ENCODE results near the gene CFAP92. TPM values are rescaled to one million over a fixed set of nuclear protein-coding genes. Genes with fewer than 3 reads are reported as not detected.

Gene CFAP92
- total RNA-seq, 1 donor from 2014 or later, result 0.52 TPM

DNA sequence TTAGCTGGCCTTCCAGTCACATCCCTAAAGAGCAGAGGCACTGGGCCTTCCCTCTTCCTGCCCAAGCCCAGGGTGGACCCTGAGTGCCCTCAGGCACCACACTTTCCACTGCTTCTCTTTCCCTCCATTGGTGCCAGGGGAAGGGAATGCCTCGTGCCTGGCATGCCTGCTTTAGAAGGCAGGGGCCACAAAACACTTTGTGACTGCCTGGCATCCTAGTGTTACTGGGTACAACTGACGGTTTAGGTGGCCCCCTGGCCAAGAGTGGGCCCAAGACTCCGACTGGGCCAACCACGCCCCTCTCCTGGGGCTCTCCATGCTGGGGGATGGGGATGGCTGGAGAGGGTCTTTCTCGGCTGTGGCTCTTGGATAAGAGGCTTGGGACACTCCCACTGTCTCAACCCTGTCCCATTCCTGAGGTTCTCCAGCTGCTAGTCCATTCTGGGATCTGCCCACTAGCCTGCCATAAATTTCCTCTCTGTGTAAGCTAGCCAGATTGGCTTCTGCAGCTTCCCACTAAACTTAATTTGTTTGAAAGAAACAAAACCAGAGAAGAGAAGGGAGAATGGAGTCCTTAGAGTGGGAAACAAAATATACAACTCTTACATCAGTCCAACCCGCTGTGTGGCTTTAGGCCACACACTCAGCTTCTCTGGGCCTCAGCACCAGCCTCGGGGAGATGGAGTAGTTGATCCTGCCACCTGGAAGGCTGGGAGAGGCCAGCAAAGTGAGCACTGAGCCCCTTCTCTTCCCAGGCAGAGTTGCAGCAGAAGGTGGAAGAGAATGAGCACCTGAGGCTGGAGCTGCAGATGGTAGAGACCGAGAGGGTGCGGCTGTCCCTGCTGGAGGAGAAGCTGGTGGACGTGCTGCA is 42.6 kb upstream of the CFAP92 start:
- Histone ChIP-seq H3K36me3 (ENCODE audit: insufficient read depth, low read length) (no peaks in the 10 kb centered on the region), H3K27me3 (ENCODE audit: insufficient read depth, low read length) (no peaks in the 10 kb centered on the region), H3K79me2 (ENCODE audit: insufficient read depth, low read length) (no peaks in the 10 kb centered on the region), H3K9ac (ENCODE audit: low read length) (no peak overlapping the region), H3K4me1 (ENCODE audit: insufficient read depth, low read length) (no peaks in the 10 kb centered on the region), H3K9me3 (ENCODE audit: insufficient read depth, low read depth, low read length) (no peaks in the 10 kb centered on the region), H3K27ac (ENCODE audit: low read depth, low read length) (no peak overlapping the region), H2AFZ (ENCODE audit: low read depth, low read length) (no peak overlapping the region), H3K4me2 (ENCODE audit: low read length) (no peak overlapping the region), H3K4me3 (ENCODE audit: insufficient read depth, low read depth, low read length) (no peak overlapping the region), H4K20me1 (ENCODE audit: insufficient read depth, low read length) (no peaks in the 10 kb centered on the region)
- H3K27ac Mint-ChIP-seq (ENCODE audit: unreplicated experiment), result no peak overlapping the region
- H3K36me3 Mint-ChIP-seq (ENCODE audit: low read depth, unreplicated experiment), result no peaks in the 10 kb centered on the region
- H3K27me3 Mint-ChIP-seq (ENCODE audit: low read depth, unreplicated experiment), result peaks cover 37% of the 10 kb centered on the region
- H3K4me3 Mint-ChIP-seq (ENCODE audit: unreplicated experiment), result no peak overlapping the region
- DNase-seq (ENCODE audit: low read depth), result no peak
- H3K4me1 Mint-ChIP-seq (ENCODE audit: low read depth, unreplicated experiment), result no peaks in the 10 kb centered on the region
- H3K9me3 Mint-ChIP-seq (ENCODE audit: unreplicated experiment), result peaks cover 2% of the 10 kb centered on the region
- no peak for FAIRE-seq
- TF ChIP-seq, protein P1, sequence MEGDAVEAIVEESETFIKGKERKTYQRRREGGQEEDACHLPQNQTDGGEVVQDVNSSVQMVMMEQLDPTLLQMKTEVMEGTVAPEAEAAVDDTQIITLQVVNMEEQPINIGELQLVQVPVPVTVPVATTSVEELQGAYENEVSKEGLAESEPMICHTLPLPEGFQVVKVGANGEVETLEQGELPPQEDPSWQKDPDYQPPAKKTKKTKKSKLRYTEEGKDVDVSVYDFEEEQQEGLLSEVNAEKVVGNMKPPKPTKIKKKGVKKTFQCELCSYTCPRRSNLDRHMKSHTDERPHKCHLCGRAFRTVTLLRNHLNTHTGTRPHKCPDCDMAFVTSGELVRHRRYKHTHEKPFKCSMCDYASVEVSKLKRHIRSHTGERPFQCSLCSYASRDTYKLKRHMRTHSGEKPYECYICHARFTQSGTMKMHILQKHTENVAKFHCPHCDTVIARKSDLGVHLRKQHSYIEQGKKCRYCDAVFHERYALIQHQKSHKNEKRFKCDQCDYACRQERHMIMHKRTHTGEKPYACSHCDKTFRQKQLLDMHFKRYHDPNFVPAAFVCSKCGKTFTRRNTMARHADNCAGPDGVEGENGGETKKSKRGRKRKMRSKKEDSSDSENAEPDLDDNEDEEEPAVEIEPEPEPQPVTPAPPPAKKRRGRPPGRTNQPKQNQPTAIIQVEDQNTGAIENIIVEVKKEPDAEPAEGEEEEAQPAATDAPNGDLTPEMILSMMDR (IDR thresholded peaks at IDR 0.05; ENCODE audit: insufficient read depth, low read depth, low read length), result no peak
- TF ChIP-seq EZH2 (IDR thresholded peaks at IDR 0.05; ENCODE audit: insufficient read depth, low read length), result no peak

DNA sequence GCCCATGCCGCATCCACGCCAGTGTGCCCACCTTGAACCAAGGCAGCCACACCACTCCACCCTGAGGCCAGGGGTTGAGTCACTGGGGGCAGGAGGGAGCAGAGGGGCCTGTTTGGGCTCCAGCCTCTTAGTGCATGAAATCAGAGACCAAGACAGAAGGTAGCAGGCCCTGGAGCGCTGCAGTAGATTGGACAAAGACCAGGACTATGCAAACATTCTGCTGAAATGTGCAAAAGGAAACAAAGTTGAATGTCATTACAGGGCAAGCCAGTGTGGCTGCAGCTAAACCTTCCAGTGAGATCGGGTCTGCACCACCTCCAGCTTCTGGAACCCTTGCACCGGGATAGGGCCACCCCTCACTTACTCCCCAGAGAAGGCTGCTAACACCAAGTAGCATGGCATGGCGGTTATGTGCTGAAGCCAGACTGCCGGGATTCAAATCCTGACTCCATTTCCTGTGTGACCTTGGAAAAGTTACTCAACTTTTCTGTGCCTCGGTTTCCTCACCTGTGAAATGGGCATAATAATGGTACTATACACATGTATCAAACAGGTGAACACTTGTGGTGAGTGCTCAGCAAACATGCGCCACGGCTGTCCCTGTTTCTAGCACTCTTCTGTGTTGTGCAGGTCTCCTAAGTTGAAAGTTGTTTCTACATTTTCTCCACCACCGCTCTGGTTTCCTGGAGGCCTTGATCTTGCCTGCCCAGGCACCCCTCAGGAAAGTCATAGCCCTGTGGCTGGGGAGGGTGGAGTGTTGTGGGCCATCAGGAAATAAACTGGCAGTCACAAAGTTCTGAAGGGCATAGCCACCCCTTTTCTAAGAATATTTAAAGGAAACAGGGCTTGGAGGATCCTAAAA is 41.7 kb upstream of the CFAP92 start:
- H3K36me3 ChIP-seq (ENCODE audit: insufficient read depth, low read length), result no peaks in the 10 kb centered on the region
- Mint-ChIP-seq H3K27me3 (ENCODE audit: low read depth, unreplicated experiment) (peaks cover 36% of the 10 kb centered on the region), H3K9me3 (ENCODE audit: unreplicated experiment) (peaks cover 3% of the 10 kb centered on the region), H3K36me3 (ENCODE audit: low read depth, unreplicated experiment) (no peaks in the 10 kb centered on the region), H3K4me3 (ENCODE audit: unreplicated experiment) (no peak overlapping the region), H3K27ac (ENCODE audit: unreplicated experiment) (no peak overlapping the region), H3K4me1 (ENCODE audit: low read depth, unreplicated experiment) (no peaks in the 10 kb centered on the region)
- no peaks in the 10 kb centered on the region for H3K79me2 ChIP-seq (ENCODE audit: insufficient read depth, low read length)
- DNase-seq (ENCODE audit: low read depth) (no peak), FAIRE-seq (no peak)
- no peak for TF ChIP-seq EZH2 (IDR thresholded peaks at IDR 0.05; ENCODE audit: insufficient read depth, low read length)
- TF ChIP-seq, protein P1 (IDR thresholded peaks at IDR 0.05; ENCODE audit: insufficient read depth, low read depth, low read length), result no peak
- H3K9me3 ChIP-seq (ENCODE audit: insufficient read depth, low read depth, low read length), result no peaks in the 10 kb centered on the region
- H3K4me1 ChIP-seq (ENCODE audit: insufficient read depth, low read length), result no peaks in the 10 kb centered on the region
- H2AFZ ChIP-seq (ENCODE audit: low read depth, low read length), result no peak overlapping the region
- no peak overlapping the region for H3K4me3 ChIP-seq (ENCODE audit: insufficient read depth, low read depth, low read length)
- H3K9ac ChIP-seq (ENCODE audit: low read length), result no peak overlapping the region
- no peak overlapping the region for H3K27ac ChIP-seq (ENCODE audit: low read depth, low read length)
- no peaks in the 10 kb centered on the region for H3K27me3 ChIP-seq (ENCODE audit: insufficient read depth, low read length)
- no peaks in the 10 kb centered on the region for H4K20me1 ChIP-seq (ENCODE audit: insufficient read depth, low read length)
- H3K4me2 ChIP-seq (ENCODE audit: low read length), result no peak overlapping the region
